ENCODE measurements around the gene ACMSD. TPM values are rescaled to one million over a fixed set of nuclear protein-coding genes. Genes with fewer than 3 reads are reported as not detected.
A peak's percentile ranks its signal among the peaks of the same experiment; 100 is the strongest.

ACMSD gene
- total RNA-seq, 1 donor from 2014 or later, result not detected

- DNase-seq (no peak), ATAC-seq (no peak)
- no peaks in the 10 kb centered on the region for H3K27me3 ChIP-seq (ENCODE audit: low read depth)
- intact Hi-C loops (cut with DNase I), result no loop called here
- H3K4me1 ChIP-seq, result peaks cover 58% of the 10 kb centered on the region
- TF ChIP-seq CTCF (IDR thresholded peaks at IDR 0.05), result no peak
- H3K9me3 ChIP-seq, result no peaks in the 10 kb centered on the region
- H3K36me3 ChIP-seq, result peaks cover 8% of the 10 kb centered on the region
- H3K4me3 ChIP-seq, result no peak overlapping the region
- H3K27ac ChIP-seq, result no peak overlapping the region
Observed at GRCh38 chr2:134926231-134926931, 88.0 kb downstream of the ACMSD start.

- DNase-seq, result no peak
- TF ChIP-seq CTCF (IDR thresholded peaks at IDR 0.05), result no peak
- Histone ChIP-seq H3K36me3 (peaks cover 11% of the 10 kb centered on the region), H3K27me3 (ENCODE audit: low read depth) (no peaks in the 10 kb centered on the region), H3K27ac (no peak overlapping the region), H3K9me3 (no peaks in the 10 kb centered on the region), H3K4me1 (peaks cover 50% of the 10 kb centered on the region), H3K4me3 (no peak overlapping the region)
- peak in 1 of 2 donors; percentile 27 for ATAC-seq
- intact Hi-C loops (cut with DNase I), result no loop called here
Observed at GRCh38 chr2:134927195-134927594, 88.8 kb downstream of the ACMSD start.

GRCh38 chr2:134932864-134933526 is 94.6 kb downstream of the ACMSD start:
- Histone ChIP-seq H3K27ac (no peak overlapping the region), H3K4me1 (peaks cover 48% of the 10 kb centered on the region)

GRCh38 chr2:134933732-134934131 is 95.3 kb downstream of the ACMSD start:
- Histone ChIP-seq H3K4me3 (no peak overlapping the region), H3K27ac (no peak overlapping the region), H3K36me3 (peaks cover 22% of the 10 kb centered on the region), H3K27me3 (ENCODE audit: low read depth) (no peaks in the 10 kb centered on the region), H3K9me3 (no peaks in the 10 kb centered on the region), H3K4me1 (peaks cover 48% of the 10 kb centered on the region)
- ATAC-seq (no peak), DNase-seq (no peak)
- intact Hi-C loops (cut with DNase I), result no loop called here
- no peak for TF ChIP-seq CTCF (IDR thresholded peaks at IDR 0.05)

More at GRCh38 chr2:134932864-134933526, 94.6 kb downstream of the ACMSD start:
- Histone ChIP-seq H3K27me3 (ENCODE audit: low read depth) (no peaks in the 10 kb centered on the region), H3K4me3 (no peak overlapping the region), H3K9me3 (no peaks in the 10 kb centered on the region), H3K36me3 (peaks cover 16% of the 10 kb centered on the region)
- TF ChIP-seq CTCF (IDR thresholded peaks at IDR 0.05), result no peak
- intact Hi-C loops (cut with DNase I), result no loop called here
- ATAC-seq (peak; percentile 56 to 87), DNase-seq (no peak)

- intact Hi-C loops (cut with DNase I), result no loop called here
- no peak overlapping the region for H3K27ac ChIP-seq
Observed at GRCh38 chr2:134934150-134934549, 95.7 kb downstream of the ACMSD start.

More at GRCh38 chr2:134934150-134934549, 95.7 kb downstream of the ACMSD start:
- DNase-seq (no peak), ATAC-seq (no peak)
- Histone ChIP-seq H3K27me3 (ENCODE audit: low read depth) (no peaks in the 10 kb centered on the region), H3K4me3 (no peak overlapping the region), H3K4me1 (peaks cover 48% of the 10 kb centered on the region), H3K36me3 (peaks cover 26% of the 10 kb centered on the region), H3K9me3 (no peaks in the 10 kb centered on the region)
- no peak for TF ChIP-seq CTCF (IDR thresholded peaks at IDR 0.05)

All from lower lobe of right lung (tissue), 2 donors.